ENCODE results near the gene ROBO2.

ROBO2 gene

GRCh38 chr3:77204788-77205187, 164.9 kb downstream of the ROBO2 start:
- DNase-seq: no peak
- TF ChIP-seq CTCF (IDR thresholded peaks at IDR 0.05; ENCODE audit: low read depth, low read length, missing control alignments): no peak
- H3K36me3 ChIP-seq (replicated peaks): no peaks in the 10 kb centered on the region
- H3K4me3 ChIP-seq (ENCODE audit: low read depth, low read length): no peak overlapping the region
- in situ Hi-C loops (cut with HindIII; ENCODE audit: low pct_ligation_motif_present, low sequenced_read_pairs): no loop called here
- no peak overlapping the region for H3K27ac ChIP-seq
- no peaks in the 10 kb centered on the region for H3K27me3 ChIP-seq (replicated peaks)

- TF ChIP-seq CTCF (IDR thresholded peaks at IDR 0.05; ENCODE audit: low read depth, low read length, missing control alignments): no peak
- Histone ChIP-seq H3K36me3 (replicated peaks) (no peaks in the 10 kb centered on the region), H3K27me3 (replicated peaks) (no peaks in the 10 kb centered on the region), H3K4me3 (ENCODE audit: low read depth, low read length) (no peak overlapping the region), H3K27ac (no peak overlapping the region)
- no peak for DNase-seq
- in situ Hi-C loops (cut with HindIII; ENCODE audit: low pct_ligation_motif_present, low sequenced_read_pairs): no loop called here
Observed at GRCh38 chr3:77207753-77208152, 167.9 kb downstream of the ROBO2 start.

- Histone ChIP-seq H3K27me3 (replicated peaks) (no peaks in the 10 kb centered on the region), H3K36me3 (replicated peaks) (no peaks in the 10 kb centered on the region), H3K4me3 (ENCODE audit: low read depth, low read length) (no peak overlapping the region), H3K27ac (no peak overlapping the region)
- DNase-seq: no peak
- in situ Hi-C loops (cut with HindIII; ENCODE audit: low pct_ligation_motif_present, low sequenced_read_pairs): no loop called here
- no peak for TF ChIP-seq CTCF (IDR thresholded peaks at IDR 0.05; ENCODE audit: low read depth, low read length, missing control alignments)
Observed at GRCh38 chr3:77222701-77223100, 182.8 kb downstream of the ROBO2 start.

GRCh38 chr3:77227567-77227966, 187.7 kb downstream of the ROBO2 start:
- in situ Hi-C loops (cut with HindIII; ENCODE audit: low pct_ligation_motif_present, low sequenced_read_pairs): no loop called here
- H3K27ac ChIP-seq: no peak overlapping the region
- DNase-seq: no peak
- no peaks in the 10 kb centered on the region for H3K27me3 ChIP-seq (replicated peaks)
- no peaks in the 10 kb centered on the region for H3K36me3 ChIP-seq (replicated peaks)
- no peak overlapping the region for H3K4me3 ChIP-seq (ENCODE audit: low read depth, low read length)
- TF ChIP-seq CTCF (IDR thresholded peaks at IDR 0.05; ENCODE audit: low read depth, low read length, missing control alignments): no peak

GRCh38 chr3:77232557-77232956, 192.7 kb downstream of the ROBO2 start:
- no peak overlapping the region for H3K27ac ChIP-seq
- in situ Hi-C loops (cut with HindIII; ENCODE audit: low pct_ligation_motif_present, low sequenced_read_pairs): no loop called here
- no peak overlapping the region for H3K4me3 ChIP-seq (ENCODE audit: low read depth, low read length)
- no peak for DNase-seq
- H3K36me3 ChIP-seq (replicated peaks): no peaks in the 10 kb centered on the region
- H3K27me3 ChIP-seq (replicated peaks): no peaks in the 10 kb centered on the region
- no peak for TF ChIP-seq CTCF (IDR thresholded peaks at IDR 0.05; ENCODE audit: low read depth, low read length, missing control alignments)

- Histone ChIP-seq H3K36me3 (replicated peaks) (no peaks in the 10 kb centered on the region), H3K27ac (no peak overlapping the region), H3K27me3 (replicated peaks) (no peaks in the 10 kb centered on the region), H3K4me3 (ENCODE audit: low read depth, low read length) (no peak overlapping the region)
- in situ Hi-C loops (cut with HindIII; ENCODE audit: low pct_ligation_motif_present, low sequenced_read_pairs): no loop called here
- no peak for DNase-seq
- TF ChIP-seq CTCF (IDR thresholded peaks at IDR 0.05; ENCODE audit: low read depth, low read length, missing control alignments): no peak
Observed at GRCh38 chr3:77234004-77234403, 194.1 kb downstream of the ROBO2 start.
